Mesenchymal stem cell (in vitro differentiated cells and primary cell): ENCODE data around the gene HIVEP3.

Experiments used
- DNase-seq: peaks from one replicate; pipeline ENCODE4 v3.0.0-alpha.2; 2013
- H2AFZ ChIP-seq: one replicate; pipeline ENCODE4 v1.6.1; 2013; ENCODE audit warnings: low read depth, mild to moderate bottlenecking, control low read depth, inconsistent platforms, low read length, moderate library complexity
- H2AK5ac ChIP-seq: 2 replicates; pipeline ENCODE4 v1.6.1; 2013; ENCODE audit warnings: low read length, moderate library complexity, mild to moderate bottlenecking, inconsistent platforms; ENCODE audit not compliant: severe bottlenecking
- H2BK120ac ChIP-seq: one replicate; pipeline ENCODE4 v1.6.1; 2013; ENCODE audit warnings: low read depth, mild to moderate bottlenecking, inconsistent platforms, low read length, moderate library complexity
- H2BK12ac ChIP-seq, 2 experiments: one replicate each; pipeline ENCODE4 v1.6.1; 2013; ENCODE audit warnings: inconsistent platforms in 2 of 2, low read length in 2 of 2, mild to moderate bottlenecking in 2 of 2, moderate library complexity in 2 of 2, control low read depth in 1 of 2
- H2BK15ac ChIP-seq: one replicate; pipeline ENCODE4 v1.6.1; 2013; ENCODE audit warnings: mild to moderate bottlenecking, low read depth, inconsistent platforms; ENCODE audit not compliant: poor library complexity, severe bottlenecking
- H2BK5ac ChIP-seq: 2 replicates; pipeline ENCODE4 v1.6.1; 2013; ENCODE audit warnings: low read depth, mild to moderate bottlenecking, low read length, control low read depth, inconsistent platforms; ENCODE audit not compliant: poor library complexity, severe bottlenecking
- H3K14ac ChIP-seq, 2 experiments: one replicate each; pipeline ENCODE4 v1.6.1; 2013; ENCODE audit warnings: inconsistent platforms in 2 of 2, low read length in 2 of 2, control low read depth in 1 of 2, mild to moderate bottlenecking in 1 of 2, moderate library complexity in 1 of 2
- H3K18ac ChIP-seq, 2 experiments: one replicate each; pipeline ENCODE4 v1.6.1; 2013; ENCODE audit warnings: inconsistent platforms in 2 of 2, low read length in 2 of 2, control low read depth in 1 of 2, low read depth in 1 of 2, mild to moderate bottlenecking in 1 of 2
- H3K23ac ChIP-seq, 2 experiments: one replicate each; pipeline ENCODE4 v1.6.1; 2013; ENCODE audit warnings: inconsistent platforms in 2 of 2, low read length in 2 of 2, mild to moderate bottlenecking in 2 of 2, moderate library complexity in 2 of 2, control low read depth in 1 of 2
- H3K27ac ChIP-seq: 2 replicates; pipeline ENCODE4 v1.5.1; 2013; ENCODE audit warnings: mild to moderate bottlenecking, moderate library complexity, low read length, control low read depth, inconsistent platforms; ENCODE audit not compliant: poor library complexity, severe bottlenecking
- H3K27me3 ChIP-seq, 2 experiments: 2 replicates each; pipeline versions ENCODE4 v1.6.1 to v1.7.0; 2013; ENCODE audit warnings: low read length in 2 of 2, mild to moderate bottlenecking in 2 of 2, moderate library complexity in 2 of 2, control low read depth in 1 of 2, inconsistent platforms in 1 of 2; ENCODE audit not compliant: control insufficient read depth in 1 of 2, insufficient read depth in 1 of 2
- H3K36me3 ChIP-seq, 2 experiments: 2 replicates each; pipeline versions ENCODE4 v1.6.1 to v1.7.0; 2013; ENCODE audit warnings: low read length in 2 of 2, control low read depth in 1 of 2, inconsistent platforms in 1 of 2, low read depth in 1 of 2, mild to moderate bottlenecking in 1 of 2; ENCODE audit not compliant: insufficient read depth in 2 of 2, control insufficient read depth in 1 of 2
- H3K4ac ChIP-seq, 2 experiments: one replicate each; pipeline ENCODE4 v1.6.1; 2013; ENCODE audit warnings: inconsistent platforms in 2 of 2, low read length in 2 of 2, mild to moderate bottlenecking in 2 of 2, moderate library complexity in 2 of 2, control low read depth in 1 of 2, low read depth in 1 of 2
- H3K4me1 ChIP-seq: 2 replicates; pipeline ENCODE4 v1.6.1; 2013; ENCODE audit warnings: low read depth, low read length, control low read depth; ENCODE audit not compliant: control insufficient read depth, insufficient read depth
- H3K4me2 ChIP-seq: 2 replicates; pipeline ENCODE4 v1.6.1; 2013; ENCODE audit warnings: low read length, mild to moderate bottlenecking, inconsistent platforms; ENCODE audit not compliant: poor library complexity, severe bottlenecking
- H3K4me3 ChIP-seq, 2 experiments: 2 replicates each; pipeline versions ENCODE4 v1.5.1 to v1.7.0; 2013; ENCODE audit warnings: low read length in 2 of 2, mild to moderate bottlenecking in 2 of 2, control low read depth in 1 of 2, low read depth in 1 of 2; ENCODE audit not compliant: insufficient read depth in 1 of 2
- H3K79me1 ChIP-seq: replicated peaks from 2 replicates; pipeline ENCODE4 v1.6.1; 2013; ENCODE audit warnings: mild to moderate bottlenecking, control low read depth, low read length, inconsistent platforms; ENCODE audit not compliant: poor library complexity, severe bottlenecking
- H3K9ac ChIP-seq: 2 replicates; pipeline ENCODE4 v1.7.0; 2013; ENCODE audit warnings: mild to moderate bottlenecking, low read length, moderate library complexity
- H3K9me3 ChIP-seq: 2 replicates; pipeline ENCODE4 v1.7.0; 2013; ENCODE audit warnings: mild to moderate bottlenecking, low read length; ENCODE audit not compliant: control insufficient read depth
- H4K8ac ChIP-seq: one replicate; pipeline ENCODE4 v1.6.1; 2013; ENCODE audit warnings: inconsistent platforms, mild to moderate bottlenecking, low read length, moderate library complexity
- H4K91ac ChIP-seq: one replicate; pipeline ENCODE4 v1.6.1; 2013; ENCODE audit warnings: mild to moderate bottlenecking, low read length, inconsistent platforms
- WGBS: methylation state at CpG from one replicate; pipeline ENCODE4 v1.1.7; 2013; ENCODE audit warnings: mixed read lengths; 5-methylcytosine and 5-hydroxymethylcytosine counted together

Gene HIVEP3

DNA sequence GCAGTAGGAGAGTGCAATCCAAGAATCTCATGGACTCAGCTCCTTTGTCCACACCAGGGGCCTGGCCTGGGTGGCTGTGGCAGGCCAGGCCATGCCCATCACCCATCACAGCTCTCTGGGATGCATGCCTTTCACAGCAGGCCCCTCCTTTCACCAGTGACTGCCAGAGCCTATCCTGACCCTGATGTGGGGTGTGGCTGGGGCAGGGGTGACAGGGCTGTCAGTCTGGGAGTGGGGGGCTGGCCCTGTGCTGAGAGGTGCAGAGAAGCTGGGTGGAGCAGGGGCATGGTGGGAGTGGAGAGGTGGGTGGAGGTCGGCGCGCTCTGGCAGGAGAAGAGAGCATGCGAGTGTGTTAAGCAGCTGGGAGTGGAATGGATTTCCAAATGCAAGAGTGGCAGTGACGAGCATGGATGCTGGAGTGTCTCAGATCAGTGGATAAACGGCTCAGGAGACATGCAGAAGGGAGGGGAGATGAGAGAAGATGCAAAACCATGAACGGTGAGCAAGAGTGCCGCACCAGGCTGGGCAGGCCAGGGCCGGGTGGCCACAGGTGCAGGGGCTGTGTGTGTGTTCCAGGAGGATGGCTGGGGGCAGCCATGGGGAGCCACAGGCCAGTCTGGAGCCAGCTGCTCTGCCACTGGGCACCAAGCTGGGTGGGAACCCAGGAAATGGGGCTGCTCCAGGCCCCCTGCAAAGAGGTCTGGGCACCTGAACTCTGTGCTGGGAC, 394.6 kb downstream of the HIVEP3 start:
- Histone ChIP-seq H2BK5ac (no peak overlapping the region), H3K4me3 (no peak overlapping the region), H2BK12ac (no peak overlapping the region), H2BK120ac (no peak overlapping the region), H3K23ac (no peak overlapping the region), H3K4ac (no peak overlapping the region), H3K36me3 (peaks cover 0 to 24% of the 10 kb centered on the region in 2 experiments), H3K18ac (no peak overlapping the region), H3K4me1 (peaks cover 7% of the 10 kb centered on the region), H3K4me2 (no peak overlapping the region), H3K9ac (no peak overlapping the region), H2BK15ac (no peak overlapping the region), H4K91ac (no peak overlapping the region), H4K8ac (no peak overlapping the region), H3K14ac (no peak overlapping the region), H2AK5ac (no peak overlapping the region), H3K27ac (no peak overlapping the region), H3K27me3 (peaks cover 0 to 9% of the 10 kb centered on the region in 2 experiments), H3K79me1 (no peaks in the 10 kb centered on the region), H3K9me3 (no peaks in the 10 kb centered on the region), H2AFZ (no peak overlapping the region)
- WGBS: 87% methylated on average over 9 of the region's 9 CpGs
- no peak for DNase-seq

DNA sequence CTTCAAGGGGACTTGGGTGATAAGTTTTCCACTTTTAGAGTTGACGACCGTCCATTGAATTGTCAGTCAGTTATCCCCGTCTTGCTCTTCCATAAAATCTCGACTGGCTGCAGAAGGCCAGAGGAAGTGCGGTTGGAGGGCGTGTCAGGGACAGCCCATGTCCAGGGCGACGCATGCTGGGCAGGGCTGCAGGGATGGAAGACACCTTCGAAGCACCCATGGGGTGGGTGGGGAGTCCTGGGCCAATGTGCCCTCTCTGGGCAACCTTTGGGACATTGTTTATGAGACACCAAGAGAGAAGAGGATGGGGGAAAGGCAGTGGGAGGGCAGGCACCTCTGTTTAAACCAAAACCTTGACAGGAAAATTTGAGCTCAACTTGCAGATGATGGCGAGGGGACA, 395.7 kb downstream of the HIVEP3 start:
- no peak overlapping the region for H3K18ac ChIP-seq
- no peak overlapping the region for H3K27ac ChIP-seq
- peaks cover 0 to 13% of the 10 kb centered on the region in 2 experiments for H3K27me3 ChIP-seq
- 94% methylated on average over 9 of the region's 10 CpGs for WGBS
- no peak for DNase-seq
- no peak overlapping the region for H3K4me2 ChIP-seq
- H2AFZ ChIP-seq: no peak overlapping the region
- no peak overlapping the region for H2BK12ac ChIP-seq
- H3K79me1 ChIP-seq: no peaks in the 10 kb centered on the region
- no peak overlapping the region for H3K14ac ChIP-seq
- H3K9me3 ChIP-seq: no peaks in the 10 kb centered on the region
- H3K4me3 ChIP-seq: no peak overlapping the region
- H3K4me1 ChIP-seq: peaks cover 7% of the 10 kb centered on the region
- H2AK5ac ChIP-seq: no peak overlapping the region
- no peak overlapping the region for H2BK120ac ChIP-seq
- no peak overlapping the region for H4K8ac ChIP-seq
- no peak overlapping the region for H3K9ac ChIP-seq
- no peak overlapping the region for H4K91ac ChIP-seq
- no peak overlapping the region for H3K4ac ChIP-seq
- H3K23ac ChIP-seq: no peak overlapping the region
- H2BK15ac ChIP-seq: no peak overlapping the region
- H3K36me3 ChIP-seq: peaks cover 0 to 25% of the 10 kb centered on the region in 2 experiments
- no peak overlapping the region for H2BK5ac ChIP-seq

DNA sequence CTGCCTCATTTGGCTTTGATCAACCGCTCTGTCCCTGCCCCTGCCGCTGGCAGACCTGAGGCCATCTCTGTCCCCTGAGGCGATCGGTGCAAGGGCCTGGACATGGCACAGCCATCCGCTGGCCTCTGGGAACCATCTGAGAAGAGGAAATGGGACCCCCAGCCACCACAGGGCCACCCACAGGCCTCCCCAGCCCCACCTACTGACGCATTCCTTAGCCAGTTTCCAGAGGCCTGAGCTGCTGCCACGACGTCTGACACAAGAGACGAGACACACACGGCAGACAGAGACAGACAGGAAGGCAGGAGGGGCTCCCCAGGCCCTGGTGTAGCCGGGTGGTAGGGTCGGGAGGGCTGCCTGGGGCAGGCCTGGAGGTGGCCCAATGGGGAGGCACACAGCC, 397.0 kb downstream of the HIVEP3 start:
- Histone ChIP-seq H3K79me1 (no peaks in the 10 kb centered on the region), H3K4me3 (no peak overlapping the region), H3K14ac (no peak overlapping the region), H2AFZ (no peak overlapping the region), H3K27me3 (peaks cover 0 to 24% of the 10 kb centered on the region in 2 experiments), H3K4me2 (no peak overlapping the region), H2AK5ac (no peak overlapping the region), H3K18ac (no peak overlapping the region), H2BK5ac (no peak overlapping the region), H2BK15ac (no peak overlapping the region), H2BK12ac (no peak overlapping the region), H3K9me3 (no peaks in the 10 kb centered on the region), H2BK120ac (no peak overlapping the region), H3K27ac (no peak overlapping the region), H4K91ac (no peak overlapping the region), H3K9ac (no peak overlapping the region), H3K36me3 (peaks cover 0 to 28% of the 10 kb centered on the region in 2 experiments), H3K4ac (no peak overlapping the region), H3K4me1 (peaks cover 4% of the 10 kb centered on the region), H3K23ac (no peak overlapping the region), H4K8ac (no peak overlapping the region)
- 39% methylated on average over 11 of the region's 12 CpGs for WGBS
- no peak for DNase-seq

GRCh38 chr1:41520951-41521752, 397.6 kb downstream of the HIVEP3 start:
- Histone ChIP-seq H2BK12ac (no peak overlapping the region), H3K27me3 (peaks cover 0 to 26% of the 10 kb centered on the region in 2 experiments), H2AFZ (no peak overlapping the region), H2BK120ac (no peak overlapping the region), H3K23ac (no peak overlapping the region), H4K8ac (no peak overlapping the region), H3K14ac (no peak overlapping the region), H3K9ac (no peak overlapping the region), H3K79me1 (no peaks in the 10 kb centered on the region), H3K4me1 (peaks cover 10% of the 10 kb centered on the region), H2BK5ac (no peak overlapping the region), H4K91ac (no peak overlapping the region), H3K18ac (no peak overlapping the region), H3K9me3 (no peaks in the 10 kb centered on the region), H2BK15ac (no peak overlapping the region), H3K4me3 (no peak overlapping the region), H3K4me2 (no peak overlapping the region), H3K36me3 (peaks cover 0 to 28% of the 10 kb centered on the region in 2 experiments), H3K4ac (no peak overlapping the region), H2AK5ac (no peak overlapping the region), H3K27ac (no peak overlapping the region)
- 85% methylated on average over 14 of the region's 15 CpGs for WGBS
- no peak for DNase-seq
